ENCODE measurements around the gene NFKB2.
A peak's percentile ranks its signal among the peaks of the same experiment; 100 is the strongest.

Gene NFKB2

DNA sequence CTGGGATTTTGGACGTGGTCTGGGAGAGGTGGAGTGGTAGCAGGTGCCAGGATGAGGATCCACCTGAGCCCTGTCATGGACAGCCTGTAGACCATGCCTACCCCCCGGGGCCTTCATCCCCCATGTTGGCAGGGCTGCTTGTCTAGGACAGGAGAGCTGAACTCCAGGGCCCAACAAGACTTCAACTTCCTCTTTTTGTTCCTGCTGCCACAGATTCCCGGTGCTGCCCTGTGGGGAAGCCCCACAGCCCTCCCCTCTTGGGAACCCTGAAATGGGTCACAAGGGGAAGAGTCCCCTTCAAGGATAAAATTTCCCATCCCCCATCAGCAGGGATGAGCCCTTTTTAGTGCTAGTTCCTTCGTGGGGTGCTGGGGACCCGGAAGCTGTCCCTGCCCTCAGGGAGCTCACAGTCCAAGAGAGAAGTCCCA is 38.1 kb downstream of the NFKB2 start:
- no peak for DNase-seq
- intact Hi-C loops (cut with DNase I), result no loop called here

GRCh38 chr10:102434394-102435132 is 39.1 kb downstream of the NFKB2 start:
- DNase-seq, result no peak
- intact Hi-C loops (cut with DNase I), result no loop called here

DNA sequence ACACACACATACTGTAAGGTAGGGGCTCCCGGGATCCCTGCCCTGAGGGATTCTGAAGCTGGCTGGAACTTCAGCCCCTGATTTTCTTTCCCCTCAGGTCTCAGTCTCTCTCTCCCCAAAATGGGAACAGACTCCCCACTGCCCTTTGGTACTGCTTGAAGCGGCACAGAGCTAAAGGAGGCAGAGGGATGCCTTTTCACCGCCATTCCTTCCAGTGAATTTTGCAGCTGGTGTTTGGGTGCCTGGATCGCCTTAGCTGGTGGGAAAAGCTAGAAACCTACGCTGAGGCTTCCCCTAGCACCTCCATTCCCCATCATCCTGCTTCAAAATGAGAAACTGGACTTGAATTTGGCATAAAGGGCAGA is 39.6 kb downstream of the NFKB2 start:
- intact Hi-C loops (cut with DNase I), result no loop called here
- DNase-seq, result no peak

DNA sequence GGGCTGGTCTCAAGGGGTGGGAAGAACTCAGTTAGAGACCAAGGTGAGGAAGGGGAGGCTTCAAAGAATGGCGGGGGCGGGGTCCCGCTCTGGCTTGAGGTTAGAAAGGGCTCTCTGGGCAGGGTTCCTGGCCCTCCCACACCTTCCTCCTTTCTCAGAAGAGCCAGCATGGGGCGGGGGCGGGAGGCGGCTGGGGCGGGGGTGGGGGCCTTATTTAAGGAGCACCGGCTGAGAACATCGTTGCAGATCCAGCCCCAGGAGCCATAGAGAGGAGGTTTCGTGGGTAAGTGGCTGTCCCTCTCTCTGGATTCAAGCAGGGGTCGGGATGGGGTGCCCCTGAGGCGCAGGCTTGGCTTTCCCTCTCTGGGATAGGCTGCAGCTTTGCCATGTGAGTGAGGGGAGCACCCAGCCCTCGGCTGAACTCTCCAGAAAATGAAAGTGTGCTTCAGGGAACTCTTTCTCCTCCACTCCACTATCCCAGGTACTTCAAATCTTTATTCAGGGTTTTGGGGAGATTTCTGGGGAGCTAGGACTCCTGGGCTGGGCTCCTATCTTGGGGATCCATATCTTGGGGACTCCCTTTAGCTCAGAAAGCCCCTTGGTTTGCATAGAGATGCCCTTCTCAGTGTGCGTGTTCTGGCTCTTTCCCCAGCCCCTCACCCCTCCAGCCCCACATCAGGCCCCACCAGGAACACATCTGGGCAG is 40.2 kb downstream of the NFKB2 start:
- intact Hi-C loops (cut with DNase I), result no loop called here

DNA sequence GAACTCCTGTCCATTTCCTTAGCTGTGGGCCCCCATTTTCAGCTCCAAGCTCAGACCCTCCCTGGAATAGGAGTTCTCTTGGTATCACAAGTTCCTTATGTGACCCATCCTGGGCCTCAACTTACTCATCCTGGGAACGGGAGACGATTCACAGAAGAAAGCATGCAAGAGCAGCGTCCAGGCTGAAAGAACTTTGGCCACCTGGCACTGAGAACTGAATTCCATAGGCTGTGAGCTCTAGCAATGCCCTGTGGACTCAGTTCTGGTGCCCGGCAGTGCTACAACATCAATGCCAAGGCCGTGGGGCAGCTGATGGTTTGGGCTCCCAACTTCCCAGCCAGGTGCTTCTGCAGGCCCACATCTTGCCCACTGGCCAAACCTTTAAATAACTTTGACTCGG is 40.8 kb downstream of the NFKB2 start:
- intact Hi-C loops (cut with DNase I), result no loop called here
- DNase-seq, result no peak

More for the DNA sequence above, 40.2 kb downstream of the NFKB2 start:
- peak in 4 of 42 donors; percentile 24 to 60 (median 44) for DNase-seq

DNA sequence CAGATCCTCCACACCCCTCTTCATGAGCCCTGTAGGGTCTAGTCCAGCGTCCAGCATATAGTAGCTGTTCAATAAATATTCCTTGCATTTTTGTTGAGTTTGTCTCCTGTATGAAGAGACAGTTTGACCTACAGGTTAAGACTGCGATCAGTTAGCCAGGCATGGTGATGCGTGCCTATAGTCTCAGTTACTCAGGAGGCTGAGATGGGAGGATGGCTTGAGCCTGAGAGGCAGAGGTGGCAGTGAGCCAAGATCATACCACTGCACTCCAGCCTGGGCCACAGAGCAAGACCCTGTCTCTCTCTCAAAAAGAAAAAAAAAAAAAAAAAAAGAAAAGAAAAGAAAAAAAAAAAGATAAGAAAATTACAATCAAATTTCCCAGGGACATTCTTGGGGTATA is 42.0 kb downstream of the NFKB2 start:
- intact Hi-C loops (cut with DNase I), result no loop called here
- DNase-seq, result no peak

- intact Hi-C loops (cut with DNase I), result no loop called here
Observed at GRCh38 chr10:102438374-102438773, 42.9 kb downstream of the NFKB2 start.

DNA sequence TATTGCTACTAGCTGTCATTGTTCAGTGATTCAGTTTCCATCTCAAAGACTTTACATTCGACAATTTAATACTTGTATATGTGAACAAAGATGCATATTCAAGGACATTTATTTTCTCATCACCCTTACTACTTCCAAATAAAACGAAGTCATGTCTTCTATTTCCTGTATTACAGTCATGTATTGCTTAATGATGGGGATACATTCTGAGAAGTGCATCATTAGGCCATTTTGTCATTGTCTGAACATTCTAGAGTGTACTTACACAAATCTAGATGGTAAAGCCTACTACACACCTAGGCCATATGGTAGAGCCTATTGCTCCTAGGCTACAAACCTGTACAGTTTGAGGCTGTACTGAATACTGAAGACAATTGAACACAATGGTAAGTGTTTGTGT is 49.3 kb downstream of the NFKB2 start:
- DNase-seq, result no peak
- intact Hi-C loops (cut with DNase I), result no loop called here

More at GRCh38 chr10:102438374-102438773, 42.9 kb downstream of the NFKB2 start:
- DNase-seq, result no peak

GRCh38 chr10:102449321-102450123 is 54.0 kb downstream of the NFKB2 start:
- peak; percentile 57 to 94 (median 79) for DNase-seq
- intact Hi-C loops (cut with DNase I), result no loop called here

DNA sequence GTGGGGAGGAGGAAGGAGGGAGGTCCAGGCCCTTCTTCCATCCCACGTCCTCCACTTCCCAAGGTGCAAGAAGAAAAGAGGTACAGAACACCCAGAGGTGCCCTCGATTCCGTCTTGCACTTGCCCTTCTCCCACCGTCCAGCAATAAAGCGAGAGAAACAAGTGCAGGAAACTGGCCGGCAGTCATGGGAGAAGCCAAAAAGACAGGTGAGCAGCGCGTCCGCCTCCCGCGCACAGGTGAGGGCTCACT is 54.5 kb downstream of the NFKB2 start:
- peak in 1 of 42 donors; percentile 21 for DNase-seq
- intact Hi-C loops (cut with DNase I), result no loop called here

- intact Hi-C loops (cut with DNase I), result no loop called here
- DNase-seq, result peak; percentile 44 to 93 (median 84)
Observed at GRCh38 chr10:102450374-102451104, 55.0 kb downstream of the NFKB2 start.

DNA sequence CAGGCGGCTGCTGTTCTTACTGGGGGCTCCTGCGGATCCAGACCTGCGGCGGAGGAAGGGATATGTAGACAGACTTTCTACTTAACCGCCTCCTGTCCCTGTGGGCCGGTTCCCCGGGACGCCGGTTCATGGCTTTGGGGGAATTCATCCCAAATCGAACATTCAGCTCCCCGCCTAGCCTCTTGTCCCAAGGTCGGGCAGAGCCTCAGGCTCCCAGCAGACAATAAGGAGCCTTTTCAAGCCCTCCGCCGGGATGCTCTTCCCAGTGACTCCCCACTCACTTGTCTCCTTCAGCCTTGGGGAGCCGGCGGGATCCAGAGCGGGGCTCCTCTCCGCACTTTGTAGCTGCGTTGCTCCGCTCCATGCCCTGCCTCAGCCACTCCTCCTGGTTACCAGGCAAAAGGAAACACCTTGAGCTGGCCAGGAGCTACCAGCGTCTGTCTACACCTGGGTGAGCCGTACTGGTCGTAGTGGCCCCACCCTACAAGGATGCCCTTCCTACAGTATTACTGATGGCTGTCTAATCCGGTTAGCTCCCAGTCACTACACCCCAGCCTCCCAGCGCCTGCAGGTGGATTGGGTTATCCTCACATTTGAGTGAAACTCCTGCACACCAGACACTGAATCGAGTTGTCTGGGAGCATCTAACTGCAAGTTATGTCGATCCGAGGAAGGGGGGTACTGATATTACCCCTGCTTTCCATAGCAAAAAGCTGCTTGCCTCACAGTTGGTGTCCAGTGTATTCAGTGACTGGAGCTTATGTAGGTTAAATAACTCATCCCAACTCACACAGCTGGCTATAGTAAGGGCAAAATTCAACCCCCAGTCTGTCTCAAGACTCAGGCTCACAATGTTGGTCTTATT is 55.8 kb downstream of the NFKB2 start, which contains the start of gene C10orf95:
TSS of gene C10orf95 (minus strand) at position 439 of the 865 bp plus-strand sequence. CDS start 450 bp downstream, outside the sequence.
- intact Hi-C loops (cut with DNase I), result no loop called here
- peak in 18 of 42 donors; percentile 16 to 57 (median 36) for DNase-seq

Measured in head of caudate nucleus (tissue), 42 donors.